CD4-positive, alpha-beta T cell treated with Interleukin-17A for 4 hours (primary cell): ENCODE measurements around the gene DES.

Source experiments
- DNase-seq: peaks from one replicate; pipeline ENCODE4 v3.0.0-alpha.2; 2020; ENCODE audit warnings: mixed read lengths

DES gene

DNA sequence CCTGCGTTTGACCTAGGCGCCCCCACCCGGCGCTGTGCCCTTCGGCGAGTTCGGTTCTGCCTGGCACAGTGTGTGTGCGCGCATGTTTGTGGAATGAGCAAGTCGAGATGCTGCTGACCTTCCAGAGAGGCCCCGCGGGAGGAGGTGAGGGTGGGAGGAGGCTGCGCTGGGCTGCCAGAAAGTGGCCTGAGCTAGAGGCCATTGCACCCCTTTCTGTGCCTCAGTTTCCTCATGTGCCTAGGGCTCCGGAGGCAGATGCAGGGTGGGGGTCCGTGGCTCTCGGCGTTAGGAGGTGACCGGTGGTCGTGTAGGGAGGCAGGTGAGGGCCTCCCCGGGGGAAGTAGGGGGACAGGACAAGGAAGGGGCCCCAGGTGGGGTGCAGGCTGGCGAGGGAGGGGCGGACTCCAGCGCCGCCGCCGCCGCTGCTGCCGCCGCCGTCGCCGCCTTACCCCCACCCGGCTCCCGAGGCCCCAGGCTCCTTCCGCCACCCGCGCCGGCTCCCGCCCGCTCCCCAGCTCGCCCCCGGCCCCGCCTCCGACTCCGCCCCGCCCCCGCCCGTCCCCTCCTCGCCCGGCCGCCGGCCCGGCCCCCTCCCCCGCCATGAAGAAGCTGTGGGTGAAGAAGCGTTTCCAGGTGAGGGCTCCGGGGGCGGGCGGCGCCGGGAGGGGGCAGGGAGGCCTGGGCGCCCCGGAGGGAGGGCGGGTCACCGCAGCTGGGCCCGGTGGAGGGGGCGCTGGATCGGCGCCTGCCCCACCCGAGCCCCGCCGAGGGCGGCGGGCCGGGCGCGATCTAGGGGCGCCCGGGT, 23.5 kb downstream of the DES start:
- DNase-seq = peak; percentile 90

DNA sequence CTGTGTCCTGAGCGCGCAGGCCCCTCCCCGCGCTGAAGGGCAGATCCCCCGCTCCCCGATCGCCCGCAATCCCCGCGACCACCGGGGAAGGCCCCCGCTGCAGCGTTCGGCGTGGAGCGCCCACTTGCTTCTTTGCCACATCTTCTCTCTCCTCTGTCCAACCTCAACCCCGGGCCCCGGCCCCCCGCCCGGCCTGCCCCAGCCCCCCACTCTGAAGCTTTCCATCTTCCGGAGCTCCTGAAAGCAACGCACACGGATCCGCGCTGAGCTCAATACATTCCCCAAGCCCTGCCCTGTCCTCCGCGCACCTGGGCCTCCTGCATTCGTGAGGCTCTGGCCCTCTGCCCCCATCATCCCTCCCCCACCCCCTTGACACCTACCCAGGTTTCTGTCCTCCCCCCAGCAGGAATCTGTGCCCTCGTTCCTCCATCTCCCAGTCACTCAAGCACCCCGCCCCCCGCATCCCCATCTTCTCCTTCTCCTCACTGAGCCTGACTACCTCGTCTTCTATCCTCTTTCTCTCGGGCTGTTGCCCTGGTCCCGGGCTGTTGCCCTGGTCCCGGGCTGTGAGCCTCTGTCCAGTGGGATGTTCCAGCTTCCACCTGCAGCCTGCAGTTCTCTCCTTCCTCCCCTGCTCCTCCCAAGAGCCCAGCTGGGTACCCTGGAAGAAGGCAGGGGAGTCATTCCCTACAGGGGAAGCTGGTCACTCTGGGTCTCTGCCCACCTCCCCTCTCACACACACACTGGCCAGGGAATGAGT, 24.3 kb downstream of the DES start:
- peak; percentile 13 for DNase-seq

DNA sequence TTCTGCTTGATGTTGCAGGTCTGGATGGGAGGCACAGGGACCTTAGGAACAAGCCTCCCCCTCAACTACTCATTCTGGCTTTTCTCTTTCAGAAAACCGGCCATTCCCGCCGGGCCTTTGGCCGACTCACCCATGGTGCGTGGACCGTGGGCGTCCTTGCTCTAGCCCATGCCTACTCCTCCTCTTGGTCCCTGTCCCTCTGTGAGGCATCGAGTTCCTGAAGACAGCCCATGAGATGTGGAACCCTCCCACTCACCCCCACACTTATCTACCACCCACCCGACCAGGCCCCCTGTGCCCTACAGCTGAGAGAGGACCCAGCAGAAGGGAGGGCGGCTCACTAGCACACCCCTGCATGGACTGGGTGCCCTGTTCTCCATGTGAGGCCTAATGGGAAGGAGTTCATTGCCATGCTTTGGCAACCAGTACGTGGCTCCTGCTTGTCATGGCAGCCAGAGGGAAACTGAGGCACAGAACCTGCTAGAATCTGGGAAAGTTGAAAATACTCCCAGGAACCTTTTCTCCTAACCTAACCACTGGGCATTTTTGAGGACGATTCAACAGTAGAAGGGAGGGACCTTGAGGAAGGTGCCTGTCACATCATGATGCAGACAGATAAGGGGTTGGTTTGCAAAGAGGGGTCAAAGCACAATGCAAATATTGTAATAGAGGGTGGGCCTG, 25.0 kb downstream of the DES start:
- no peak for DNase-seq

DNA sequence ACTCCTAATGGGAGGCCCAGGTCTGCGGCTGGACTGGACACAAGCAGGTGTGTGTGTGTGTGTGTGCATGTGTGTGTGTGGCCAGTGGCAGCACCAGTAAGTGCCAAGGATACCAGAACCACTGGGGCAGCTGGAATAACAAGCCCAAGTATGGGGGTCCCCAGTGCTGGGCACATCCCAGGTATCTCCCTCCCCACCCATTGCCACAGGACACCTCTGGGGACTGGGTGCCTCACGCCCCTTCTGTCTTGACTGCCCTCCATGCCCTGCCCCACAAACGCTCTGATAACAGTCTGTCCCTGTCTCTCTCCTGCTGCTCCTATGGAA, 25.5 kb downstream of the DES start:
- no peak for DNase-seq

DNA sequence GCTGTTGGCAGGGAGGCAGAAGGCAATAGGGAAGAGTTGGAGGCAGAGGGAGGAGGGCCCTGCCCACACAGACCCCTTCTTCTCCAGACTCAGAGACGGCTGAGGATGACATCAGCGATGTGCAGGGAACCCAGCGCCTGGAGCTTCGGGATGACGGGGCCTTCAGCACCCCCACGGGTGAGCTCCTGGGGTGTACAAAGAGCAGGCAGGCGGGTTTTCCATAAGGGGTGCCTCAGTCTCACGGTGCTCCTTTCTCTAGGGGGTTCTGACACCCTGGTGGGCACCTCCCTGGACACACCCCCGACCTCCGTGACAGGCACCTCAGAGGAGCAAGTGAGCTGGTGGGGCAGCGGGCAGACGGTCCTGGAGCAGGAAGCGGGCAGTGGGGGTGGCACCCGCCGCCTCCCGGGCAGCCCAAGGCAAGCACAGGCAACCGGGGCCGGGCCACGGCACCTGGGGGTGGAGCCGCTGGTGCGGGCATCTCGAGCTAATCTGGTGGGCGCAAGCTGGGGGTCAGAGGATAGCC, 26.5 kb downstream of the DES start:
- DNase-seq = no peak

DNA sequence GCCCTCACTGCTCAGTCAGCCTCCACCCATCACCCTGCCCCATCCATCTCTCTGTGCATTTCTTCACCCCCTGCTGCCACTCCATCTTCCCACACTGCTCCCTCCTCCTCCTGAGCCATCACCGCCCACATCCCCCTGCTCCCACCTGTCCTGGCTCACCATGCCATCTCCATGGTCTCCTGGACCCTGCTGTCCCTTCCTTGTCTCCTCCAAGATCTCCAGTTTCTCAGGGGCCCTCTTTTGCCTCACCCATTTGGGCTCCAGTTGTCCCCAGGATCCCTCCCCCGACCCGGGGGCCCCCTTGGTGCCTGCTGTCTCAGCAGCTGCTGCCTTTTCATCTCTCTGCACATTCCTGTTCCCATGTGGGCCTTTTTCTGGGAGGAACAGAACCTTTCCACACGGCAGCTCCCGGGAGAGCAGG, 27.1 kb downstream of the DES start:
- DNase-seq = no peak

DNA sequence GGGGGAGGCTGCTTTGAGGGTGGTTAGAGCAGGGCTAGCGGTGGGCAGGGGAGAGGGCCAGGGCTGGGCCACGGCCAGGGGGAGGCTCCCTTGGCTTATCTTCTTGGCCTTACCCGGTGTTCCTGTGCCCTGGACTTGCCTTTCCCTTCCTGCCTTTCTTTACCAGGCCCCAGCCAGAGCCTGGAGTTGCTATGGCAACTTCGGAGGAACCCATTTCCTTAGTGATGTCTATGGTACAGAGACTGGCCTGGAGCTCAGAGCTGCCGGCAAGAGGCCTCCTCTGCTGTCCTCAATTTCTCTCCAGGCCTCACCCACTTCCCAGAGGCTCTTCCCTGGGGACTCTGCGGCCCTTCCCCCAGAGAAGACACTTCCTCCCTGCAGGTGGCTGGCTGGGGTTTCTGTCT, 27.9 kb downstream of the DES start:
- DNase-seq = no peak

DNA sequence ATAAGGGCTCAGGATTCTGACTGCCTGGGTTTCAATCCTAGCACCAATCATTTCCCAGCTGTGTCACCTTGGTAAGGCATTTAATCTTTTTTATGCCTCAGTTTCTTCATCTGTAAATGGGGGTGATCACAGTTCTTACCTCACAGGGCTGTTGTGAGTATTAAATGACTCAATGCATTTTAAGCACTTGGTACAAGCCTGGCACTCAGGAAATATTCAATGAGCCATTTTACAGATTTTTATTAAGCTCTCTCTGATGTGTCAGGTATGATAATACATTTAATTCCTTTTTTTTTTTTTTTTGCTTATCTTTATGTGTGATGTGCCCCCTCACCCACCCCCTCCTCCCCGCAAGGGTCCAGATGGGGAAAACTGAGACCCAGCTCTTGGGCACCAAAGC, 28.5 kb downstream of the DES start:
- DNase-seq = no peak

DNA sequence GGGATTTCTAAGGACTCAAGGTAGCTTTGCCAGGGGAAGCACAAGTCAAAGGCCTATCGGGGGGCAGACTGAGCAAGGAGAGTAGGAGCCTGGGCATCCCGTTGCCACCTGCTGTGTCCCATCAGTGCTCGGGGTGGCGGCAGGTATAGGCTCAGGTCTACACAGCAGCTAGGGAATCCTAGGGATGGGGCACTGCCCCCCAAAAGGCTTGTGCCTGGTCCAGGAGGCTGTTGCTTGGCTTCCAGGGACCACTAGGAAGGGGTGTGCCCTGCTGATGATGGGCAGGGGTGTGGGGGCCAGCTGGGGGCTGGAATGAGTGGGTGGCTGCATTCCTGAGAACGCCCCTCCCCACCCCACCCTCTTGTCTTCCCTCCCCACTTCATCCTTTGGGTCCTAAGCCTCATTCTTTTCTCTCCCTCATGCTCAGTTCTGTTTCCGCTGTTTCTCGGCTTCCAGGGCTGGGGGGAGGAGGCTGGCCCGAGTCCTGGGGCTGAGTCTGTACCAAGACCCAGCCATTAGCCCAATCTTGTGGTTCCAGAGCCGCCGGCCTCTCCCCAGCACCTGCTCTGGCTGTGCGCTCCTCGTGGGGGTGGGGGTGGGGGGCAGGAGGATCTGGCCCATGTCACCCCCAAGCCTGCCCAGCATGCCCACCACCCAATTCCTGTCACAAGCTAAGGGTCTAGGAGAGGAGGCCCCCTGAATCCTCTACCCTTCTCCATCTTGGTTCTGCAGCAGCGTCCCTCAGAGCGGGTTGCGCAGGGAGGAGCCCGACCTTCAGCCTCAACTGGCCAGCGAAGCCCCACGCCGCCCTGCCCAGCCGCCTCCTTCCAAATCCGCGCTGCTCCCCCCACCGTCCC, 29.3 kb downstream of the DES start:
- no peak for DNase-seq

DNA sequence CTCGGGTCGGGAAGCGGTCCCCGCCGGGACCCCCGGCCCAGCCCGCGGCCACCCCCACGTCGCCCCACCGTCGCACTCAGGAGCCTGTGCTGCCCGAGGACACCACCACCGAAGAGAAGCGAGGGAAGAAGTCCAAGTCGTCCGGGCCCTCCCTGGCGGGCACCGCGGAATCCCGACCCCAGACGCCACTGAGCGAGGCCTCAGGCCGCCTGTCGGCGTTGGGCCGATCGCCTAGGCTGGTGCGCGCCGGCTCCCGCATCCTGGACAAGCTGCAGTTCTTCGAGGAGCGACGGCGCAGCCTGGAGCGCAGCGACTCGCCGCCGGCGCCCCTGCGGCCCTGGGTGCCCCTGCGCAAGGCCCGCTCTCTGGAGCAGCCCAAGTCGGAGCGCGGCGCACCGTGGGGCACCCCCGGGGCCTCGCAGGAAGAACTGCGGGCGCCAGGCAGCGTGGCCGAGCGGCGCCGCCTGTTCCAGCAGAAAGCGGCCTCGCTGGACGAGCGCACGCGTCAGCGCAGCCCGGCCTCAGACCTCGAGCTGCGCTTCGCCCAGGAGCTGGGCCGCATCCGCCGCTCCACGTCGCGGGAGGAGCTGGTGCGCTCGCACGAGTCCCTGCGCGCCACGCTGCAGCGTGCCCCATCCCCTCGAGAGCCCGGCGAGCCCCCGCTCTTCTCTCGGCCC, 30.1 kb downstream of the DES start:
- no peak for DNase-seq

DNA sequence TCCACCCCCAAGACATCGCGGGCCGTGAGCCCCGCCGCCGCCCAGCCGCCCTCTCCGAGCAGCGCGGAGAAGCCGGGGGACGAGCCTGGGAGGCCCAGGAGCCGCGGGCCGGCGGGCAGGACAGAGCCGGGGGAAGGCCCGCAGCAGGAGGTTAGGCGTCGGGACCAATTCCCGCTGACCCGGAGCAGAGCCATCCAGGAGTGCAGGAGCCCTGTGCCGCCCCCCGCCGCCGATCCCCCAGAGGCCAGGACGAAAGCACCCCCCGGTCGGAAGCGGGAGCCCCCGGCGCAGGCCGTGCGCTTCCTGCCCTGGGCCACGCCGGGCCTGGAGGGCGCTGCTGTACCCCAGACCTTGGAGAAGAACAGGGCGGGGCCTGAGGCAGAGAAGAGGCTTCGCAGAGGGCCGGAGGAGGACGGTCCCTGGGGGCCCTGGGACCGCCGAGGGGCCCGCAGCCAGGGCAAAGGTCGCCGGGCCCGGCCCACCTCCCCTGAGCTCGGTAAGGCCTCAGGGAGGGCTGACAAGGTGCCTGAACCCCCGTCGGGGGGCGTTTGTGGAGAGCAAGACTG, 30.7 kb downstream of the DES start:
- no peak for DNase-seq

DNA sequence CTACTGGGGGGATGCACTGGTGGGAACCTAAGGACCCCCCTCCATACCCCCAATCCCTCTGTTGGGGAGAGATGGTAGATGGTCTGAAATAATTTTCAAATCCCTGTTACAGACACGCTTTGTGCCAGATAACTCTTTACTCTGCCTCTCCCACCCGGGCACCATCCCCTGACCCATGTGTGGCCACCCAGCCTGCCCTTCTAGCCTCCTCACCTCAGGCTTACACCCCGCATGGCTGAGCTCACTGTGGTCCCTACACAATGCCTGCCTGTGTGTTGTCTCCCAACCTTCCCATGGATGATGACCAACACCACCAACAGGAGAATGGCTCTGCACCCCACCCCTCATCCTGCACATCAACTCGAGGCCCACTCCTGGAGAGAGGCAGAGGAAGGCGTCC, 31.4 kb downstream of the DES start:
- DNase-seq = no peak

DNA sequence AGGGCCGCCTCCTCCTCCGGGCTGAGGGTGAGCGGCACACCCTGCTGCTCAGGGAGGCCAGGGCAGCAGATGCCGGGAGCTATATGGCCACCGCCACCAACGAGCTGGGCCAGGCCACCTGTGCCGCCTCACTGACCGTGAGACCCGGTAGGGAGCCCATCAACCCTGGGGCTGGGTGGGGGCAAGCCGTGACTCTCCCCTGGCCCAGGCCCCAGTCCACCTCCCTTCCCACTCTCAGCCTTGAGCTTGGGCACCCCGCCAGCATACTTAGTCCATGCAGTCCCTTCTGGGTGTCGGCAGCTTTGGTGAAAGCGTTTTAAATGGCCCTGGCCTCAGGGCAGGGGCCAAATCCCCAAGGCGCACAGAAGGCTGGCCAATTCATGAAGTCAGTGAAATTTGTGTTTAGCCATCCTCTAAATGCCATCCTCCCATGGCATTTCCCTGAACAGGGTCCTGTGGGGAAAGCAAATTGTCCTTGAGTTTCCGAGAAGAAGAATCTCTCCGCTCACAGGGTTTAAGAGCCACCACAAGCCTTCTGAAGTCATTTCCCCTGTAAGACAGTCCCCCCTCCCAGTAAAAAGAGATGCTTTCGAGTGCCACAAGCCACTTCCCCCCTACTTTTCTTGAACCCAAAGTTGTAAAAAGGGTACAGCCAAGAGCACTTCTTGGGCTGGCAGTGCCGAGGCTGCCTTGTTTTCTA, 33.6 kb downstream of the DES start:
- DNase-seq = no peak

DNA sequence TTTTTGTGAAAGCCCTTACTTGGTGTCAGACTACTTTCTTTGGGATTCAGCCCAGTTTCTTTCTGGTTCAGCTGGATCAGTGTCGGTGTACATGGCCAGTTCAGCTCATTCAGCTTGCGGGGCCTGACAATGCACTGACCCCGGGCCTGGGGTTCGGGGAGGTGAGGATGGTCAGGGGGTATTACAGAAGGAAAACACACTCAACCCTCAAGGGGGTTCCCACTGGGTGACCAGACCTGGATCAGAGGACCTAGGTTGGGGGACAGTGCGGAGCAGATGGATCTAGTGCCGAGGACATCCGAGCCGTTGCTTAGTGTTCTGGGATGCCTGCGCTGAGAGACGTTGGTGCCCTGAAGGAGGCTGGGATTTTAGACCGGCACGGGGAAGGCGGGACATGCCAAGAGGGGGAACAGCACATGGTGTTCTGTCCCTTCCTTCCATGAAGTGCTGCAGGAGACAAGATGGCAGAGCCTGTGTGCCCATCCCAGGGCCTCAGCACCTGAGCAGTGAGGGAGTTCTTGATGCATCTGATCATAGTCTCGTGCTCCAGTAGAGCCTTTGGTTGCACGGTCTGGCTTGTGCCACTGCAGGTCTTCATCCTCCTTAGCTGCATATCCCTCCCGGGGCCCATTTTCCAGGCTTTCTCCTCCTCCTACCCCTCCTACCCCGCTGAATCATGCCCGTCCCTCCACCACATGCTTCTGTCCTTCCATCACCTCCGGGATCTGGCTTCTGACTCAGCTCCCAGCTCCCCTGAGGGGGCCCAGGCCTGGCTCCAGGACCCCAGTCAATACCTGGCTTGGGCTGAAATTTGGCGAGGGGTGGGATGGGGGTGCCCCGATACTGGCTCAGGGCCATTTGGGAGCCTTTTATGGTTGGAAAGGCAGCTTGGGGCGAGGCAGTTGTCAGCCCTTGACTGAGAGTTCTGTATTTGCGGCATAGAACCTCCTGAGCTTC, 34.5 kb downstream of the DES start:
- no peak for DNase-seq

DNA sequence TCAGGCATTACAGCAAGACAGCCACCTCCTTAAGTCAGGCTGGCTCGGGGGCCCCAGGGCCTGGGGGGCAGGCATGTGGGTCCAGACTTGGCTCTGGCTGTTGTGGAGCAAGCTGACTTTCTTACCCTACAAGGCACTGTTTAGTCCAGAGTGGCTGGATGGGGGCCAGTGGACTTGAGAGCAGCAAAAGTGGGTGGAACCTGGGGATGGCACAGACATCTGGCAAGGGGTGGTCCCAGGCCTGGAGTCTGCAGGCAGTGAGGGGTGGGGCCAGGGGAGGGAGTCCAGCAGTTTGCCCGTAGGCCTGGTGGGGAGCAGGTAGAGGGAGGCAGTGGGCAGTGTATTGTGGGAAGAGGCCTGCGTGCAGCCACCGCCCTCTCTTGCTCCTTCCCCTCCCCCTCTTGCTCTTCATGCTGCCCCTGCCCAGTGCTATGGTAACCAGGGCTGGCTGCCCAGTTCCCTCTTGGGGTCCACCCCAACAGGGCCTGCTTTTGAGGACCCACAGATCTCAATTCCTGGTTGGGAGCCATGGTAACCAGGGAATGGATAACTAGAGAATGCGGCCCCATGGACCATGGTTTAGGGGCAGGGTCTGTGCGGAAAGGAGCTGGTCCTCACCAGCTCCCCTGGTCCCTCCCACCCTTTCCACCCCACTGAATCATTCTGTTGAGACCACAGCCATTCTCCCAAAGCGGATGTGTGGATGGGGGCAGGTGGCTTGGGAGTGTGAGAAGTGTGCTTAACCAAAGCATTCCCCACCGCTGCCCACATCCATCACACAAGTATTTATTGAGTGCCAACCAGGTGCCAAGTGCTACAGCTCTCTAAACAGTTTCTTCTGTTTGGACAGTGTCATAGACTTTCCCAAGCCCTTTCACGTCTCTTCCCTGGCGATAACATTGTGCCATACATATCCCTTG, 35.8 kb downstream of the DES start:
- no peak for DNase-seq

DNA sequence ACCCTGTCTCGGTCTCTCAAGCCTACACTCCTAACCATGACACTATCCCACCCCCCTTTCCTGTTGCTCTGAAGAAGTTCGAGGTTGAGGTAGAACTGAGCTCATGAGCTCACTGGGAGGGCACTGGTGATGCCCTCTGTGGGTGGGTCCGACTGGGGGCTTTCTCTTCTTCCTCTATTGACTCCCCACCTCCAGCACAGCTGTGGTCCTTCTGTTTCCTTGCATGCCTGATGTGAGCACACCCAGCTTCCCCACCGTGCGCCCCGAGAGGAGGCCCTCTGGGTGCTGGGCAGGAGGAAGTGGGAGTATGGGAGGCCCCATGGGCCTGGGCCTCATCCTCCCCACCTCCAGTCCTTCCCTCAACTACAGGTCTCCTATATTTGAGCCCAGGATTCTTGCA, 37.4 kb downstream of the DES start:
- DNase-seq = no peak

DNA sequence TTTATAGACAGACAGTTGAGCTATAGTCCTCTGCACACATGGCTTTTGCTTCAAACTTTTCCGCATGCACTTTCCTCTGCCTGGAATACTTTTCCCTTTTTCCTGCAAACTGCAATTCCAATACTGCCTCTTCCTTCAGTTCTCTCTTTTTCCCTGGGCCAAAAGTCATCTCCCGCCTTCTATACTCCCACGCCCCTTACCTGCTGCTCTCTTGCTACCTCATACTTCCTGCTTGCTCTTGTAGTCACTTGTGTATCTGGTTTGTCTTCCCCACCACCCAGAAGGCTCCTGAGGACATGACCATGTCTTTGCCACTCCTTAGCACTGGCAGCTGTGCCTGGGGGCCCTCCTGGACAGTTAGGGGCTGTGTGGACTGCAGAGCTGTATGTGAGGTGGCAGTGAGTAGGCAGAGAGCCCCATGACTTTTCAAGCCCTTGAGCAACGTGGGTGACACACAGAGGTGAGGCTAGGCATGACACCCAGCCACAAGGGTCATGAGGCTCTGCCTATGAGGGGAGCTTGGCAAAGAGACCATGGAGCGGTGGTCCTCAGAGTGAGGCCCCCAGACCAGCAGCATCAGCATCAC, 39.7 kb downstream of the DES start:
- peak; percentile 20 for DNase-seq

DNA sequence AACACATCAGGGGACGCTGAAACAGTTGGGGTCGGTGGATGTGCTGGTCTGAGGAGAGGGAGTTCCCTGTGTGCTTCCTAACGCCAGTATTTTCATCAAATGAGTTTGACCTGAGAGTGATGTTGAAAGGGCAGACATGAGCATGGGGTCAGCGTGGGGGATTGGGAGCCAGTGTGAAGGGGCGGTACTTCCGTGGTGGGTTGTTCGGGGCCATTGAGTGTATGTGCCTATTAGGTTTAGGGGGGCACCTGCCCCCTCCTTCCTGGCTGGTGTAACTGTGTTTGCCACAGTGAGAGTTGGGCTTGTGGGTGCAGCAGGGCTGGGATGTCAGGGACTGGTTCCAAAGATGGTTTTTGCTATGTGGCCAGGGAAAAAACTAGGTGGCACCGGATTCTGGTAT, 40.8 kb downstream of the DES start:
- DNase-seq = no peak
